ENCODE results near the gene TSEN54.

Gene TSEN54

DNA sequence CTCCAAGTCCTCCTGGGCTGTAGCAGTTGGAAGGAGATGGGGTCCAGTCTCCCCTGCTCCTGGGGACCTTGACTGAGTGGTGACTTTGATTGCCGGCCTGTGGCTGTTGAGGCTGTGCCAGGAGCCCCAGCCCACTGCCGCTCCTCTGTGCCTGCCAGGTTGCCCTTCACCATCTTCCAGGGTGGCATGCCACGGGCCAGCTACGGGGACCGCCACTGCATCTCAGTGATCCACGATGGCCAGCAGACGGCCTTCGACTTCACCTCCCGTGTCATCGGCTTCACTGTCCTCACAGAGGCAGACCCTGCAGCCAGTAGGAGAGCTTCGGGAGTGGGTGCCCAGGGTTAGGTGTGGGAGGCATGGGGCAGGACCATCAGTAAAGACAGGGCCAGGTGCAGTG is 47.9 kb downstream of the TSEN54 start:
- Histone ChIP-seq H3K27ac (ENCODE audit: low read depth, low read length) (no peak overlapping the region), H4K20me1 (ENCODE audit: control insufficient read depth, insufficient read depth, low read depth, low read length) (no peaks in the 10 kb centered on the region), H3K9me2 (replicated peaks; ENCODE audit: control insufficient read depth, low read length) (no peaks in the 10 kb centered on the region)

DNA sequence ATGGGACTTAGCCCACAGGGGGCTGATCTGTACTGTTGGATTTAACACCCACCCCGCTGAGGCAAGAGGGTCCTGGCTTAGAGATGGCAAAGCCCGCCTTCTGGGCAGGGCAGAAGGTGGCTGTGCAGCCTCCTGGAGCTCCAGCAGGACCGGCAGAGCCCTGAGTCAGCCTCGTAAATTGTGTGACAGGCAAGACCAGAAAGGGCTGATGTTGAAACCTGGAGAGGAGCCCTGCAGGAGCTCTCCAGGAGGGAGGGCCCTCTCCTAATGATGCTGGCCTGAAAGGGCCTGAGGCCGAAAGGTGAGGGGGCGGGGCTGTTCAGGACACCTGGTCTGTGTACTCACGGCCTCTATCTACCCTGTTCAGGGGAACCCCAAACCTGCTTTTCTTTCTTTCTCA is 48.7 kb downstream of the TSEN54 start:
- Histone ChIP-seq H4K20me1 (ENCODE audit: control insufficient read depth, insufficient read depth, low read depth, low read length) (no peaks in the 10 kb centered on the region), H3K4me3 (ENCODE audit: low read length) (no peak overlapping the region)
- no peak for TF ChIP-seq EZH2phosphoT487 (IDR thresholded peaks at IDR 0.05; ENCODE audit: borderline replicate concordance, low read length)
- TF ChIP-seq, protein P1, sequence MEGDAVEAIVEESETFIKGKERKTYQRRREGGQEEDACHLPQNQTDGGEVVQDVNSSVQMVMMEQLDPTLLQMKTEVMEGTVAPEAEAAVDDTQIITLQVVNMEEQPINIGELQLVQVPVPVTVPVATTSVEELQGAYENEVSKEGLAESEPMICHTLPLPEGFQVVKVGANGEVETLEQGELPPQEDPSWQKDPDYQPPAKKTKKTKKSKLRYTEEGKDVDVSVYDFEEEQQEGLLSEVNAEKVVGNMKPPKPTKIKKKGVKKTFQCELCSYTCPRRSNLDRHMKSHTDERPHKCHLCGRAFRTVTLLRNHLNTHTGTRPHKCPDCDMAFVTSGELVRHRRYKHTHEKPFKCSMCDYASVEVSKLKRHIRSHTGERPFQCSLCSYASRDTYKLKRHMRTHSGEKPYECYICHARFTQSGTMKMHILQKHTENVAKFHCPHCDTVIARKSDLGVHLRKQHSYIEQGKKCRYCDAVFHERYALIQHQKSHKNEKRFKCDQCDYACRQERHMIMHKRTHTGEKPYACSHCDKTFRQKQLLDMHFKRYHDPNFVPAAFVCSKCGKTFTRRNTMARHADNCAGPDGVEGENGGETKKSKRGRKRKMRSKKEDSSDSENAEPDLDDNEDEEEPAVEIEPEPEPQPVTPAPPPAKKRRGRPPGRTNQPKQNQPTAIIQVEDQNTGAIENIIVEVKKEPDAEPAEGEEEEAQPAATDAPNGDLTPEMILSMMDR (IDR thresholded peaks at IDR 0.05; ENCODE audit: low read depth, low read length, poor library complexity, severe bottlenecking), result no peak

More for the DNA sequence above, 47.9 kb downstream of the TSEN54 start:
- no peak for TF ChIP-seq EZH2phosphoT487 (IDR thresholded peaks at IDR 0.05; ENCODE audit: borderline replicate concordance, low read length)
- TF ChIP-seq, protein P1 (IDR thresholded peaks at IDR 0.05; ENCODE audit: low read depth, low read length, poor library complexity, severe bottlenecking), result no peak
- H3K4me2 ChIP-seq (ENCODE audit: low read length), result no peak overlapping the region
- no peaks in the 10 kb centered on the region for H3K27me3 ChIP-seq (ENCODE audit: control insufficient read depth, low read length)
- H3K4me1 ChIP-seq (ENCODE audit: control insufficient read depth, low read length), result peaks cover 10% of the 10 kb centered on the region
- no peaks in the 10 kb centered on the region for H3F3A ChIP-seq (ENCODE audit: control insufficient read depth, insufficient read depth)
- no peaks in the 10 kb centered on the region for H3K36me3 ChIP-seq (ENCODE audit: control insufficient read depth, low read length)
- H3K79me2 ChIP-seq (ENCODE audit: control insufficient read depth, low read length), result no peaks in the 10 kb centered on the region
- H3K4me3 ChIP-seq (ENCODE audit: low read length), result no peak overlapping the region
- H3K9me3 ChIP-seq (ENCODE audit: control insufficient read depth, insufficient read depth, low read length), result no peaks in the 10 kb centered on the region

DNA sequence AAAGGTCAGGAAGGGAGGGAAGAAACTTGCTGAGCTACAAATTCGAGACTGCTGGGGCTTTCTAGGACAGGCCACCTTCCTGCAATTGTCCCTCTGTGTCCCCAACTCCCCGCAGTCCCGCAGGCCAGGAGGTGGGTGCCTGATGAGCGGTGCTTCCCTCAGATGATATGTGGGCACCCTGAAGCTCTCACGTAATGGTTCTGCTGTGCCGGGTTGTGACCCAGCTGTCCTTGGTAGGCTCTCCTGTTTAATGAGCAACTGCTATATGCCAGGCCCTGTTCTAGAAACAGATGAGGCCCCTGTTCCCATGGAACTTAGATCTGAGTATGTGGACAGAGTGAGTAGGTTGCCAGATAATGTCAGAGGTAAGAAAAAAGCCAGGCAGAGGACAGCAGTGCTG is 49.3 kb downstream of the TSEN54 start:
- no peaks in the 10 kb centered on the region for H3K79me2 ChIP-seq (ENCODE audit: control insufficient read depth, low read length)
- no peaks in the 10 kb centered on the region for H4K20me1 ChIP-seq (ENCODE audit: control insufficient read depth, insufficient read depth, low read depth, low read length)
- H3K9me3 ChIP-seq (ENCODE audit: control insufficient read depth, insufficient read depth, low read length), result no peaks in the 10 kb centered on the region
- TF ChIP-seq EZH2phosphoT487 (IDR thresholded peaks at IDR 0.05; ENCODE audit: borderline replicate concordance, low read length), result no peak
- no peaks in the 10 kb centered on the region for H3K36me3 ChIP-seq (ENCODE audit: control insufficient read depth, low read length)
- no peaks in the 10 kb centered on the region for H3K9me2 ChIP-seq (replicated peaks; ENCODE audit: control insufficient read depth, low read length)
- no peaks in the 10 kb centered on the region for H3K27me3 ChIP-seq (ENCODE audit: control insufficient read depth, low read length)
- H3F3A ChIP-seq (ENCODE audit: control insufficient read depth, insufficient read depth), result no peaks in the 10 kb centered on the region
- H3K4me3 ChIP-seq (ENCODE audit: low read length), result no peak overlapping the region
- peaks cover 11% of the 10 kb centered on the region for H3K4me1 ChIP-seq (ENCODE audit: control insufficient read depth, low read length)
- H3K4me2 ChIP-seq (ENCODE audit: low read length), result no peak overlapping the region
- H3K27ac ChIP-seq (ENCODE audit: low read depth, low read length), result no peak overlapping the region

More for the DNA sequence above, 48.7 kb downstream of the TSEN54 start:
- Histone ChIP-seq H3F3A (ENCODE audit: control insufficient read depth, insufficient read depth) (no peaks in the 10 kb centered on the region), H3K36me3 (ENCODE audit: control insufficient read depth, low read length) (no peaks in the 10 kb centered on the region), H3K79me2 (ENCODE audit: control insufficient read depth, low read length) (no peaks in the 10 kb centered on the region), H3K4me1 (ENCODE audit: control insufficient read depth, low read length) (peaks cover 10% of the 10 kb centered on the region), H3K27ac (ENCODE audit: low read depth, low read length) (no peak overlapping the region), H3K9me3 (ENCODE audit: control insufficient read depth, insufficient read depth, low read length) (no peaks in the 10 kb centered on the region), H3K4me2 (ENCODE audit: low read length) (no peak overlapping the region), H3K27me3 (ENCODE audit: control insufficient read depth, low read length) (no peaks in the 10 kb centered on the region), H3K9me2 (replicated peaks; ENCODE audit: control insufficient read depth, low read length) (no peaks in the 10 kb centered on the region)

- Histone ChIP-seq H3K4me1 (ENCODE audit: control insufficient read depth, low read length) (peaks cover 19% of the 10 kb centered on the region), H3K27me3 (ENCODE audit: control insufficient read depth, low read length) (no peaks in the 10 kb centered on the region), H3F3A (ENCODE audit: control insufficient read depth, insufficient read depth) (no peaks in the 10 kb centered on the region), H3K9me2 (replicated peaks; ENCODE audit: control insufficient read depth, low read length) (no peaks in the 10 kb centered on the region), H4K20me1 (ENCODE audit: control insufficient read depth, insufficient read depth, low read depth, low read length) (no peaks in the 10 kb centered on the region), H3K79me2 (ENCODE audit: control insufficient read depth, low read length) (no peaks in the 10 kb centered on the region), H3K27ac (ENCODE audit: low read depth, low read length) (no peak overlapping the region), H3K4me2 (ENCODE audit: low read length) (peak overlapping the region; percentile 39; the same call in 1 of the 2 replicates), H3K9me3 (ENCODE audit: control insufficient read depth, insufficient read depth, low read length) (no peaks in the 10 kb centered on the region), H3K36me3 (ENCODE audit: control insufficient read depth, low read length) (no peaks in the 10 kb centered on the region), H3K4me3 (ENCODE audit: low read length) (no peak overlapping the region)
- TF ChIP-seq, protein P1 (IDR thresholded peaks at IDR 0.05; ENCODE audit: low read depth, low read length, poor library complexity, severe bottlenecking), result no peak
- TF ChIP-seq EZH2phosphoT487 (IDR thresholded peaks at IDR 0.05; ENCODE audit: borderline replicate concordance, low read length), result no peak
Measured at GRCh38 chr17:75566416-75566815, 50.1 kb downstream of the TSEN54 start.
